HEK293 (cell line): Measurements from ENCODE around the gene RRP1.

Experiments used
- CTCF ChIA-PET: fragments of 350-600 bp; formaldehyde crosslinking; extraction: SDS; loops from one replicate; lab custom pipeline; 2021; ENCODE audit warnings: antibody characterized with exemption; lab: Yijun Ruan, JAX
- POLR2A ChIA-PET: fragments of 300-600 bp; formaldehyde crosslinking; extraction: SDS; loops from one replicate; lab custom pipeline; 2020; ENCODE audit warnings: antibody characterized with exemption, inconsistent platforms; lab: Yijun Ruan, JAX
- H3K27ac ChIP-seq: fragments of 200-500 bp; sonication (Bioruptor generic); 2 replicates; pipeline ENCODE4 v1.5.1; 2014; ENCODE audit warnings: low read depth, low read length, control low read depth, inconsistent platforms; ENCODE audit errors: extremely low read depth
- H3K36me3 ChIP-seq, 2 experiments: fragments of 200-500 bp in 1 of 2; sonication (Bioruptor generic) in 1 of 2; 1 replicate in 1 of 2; 2 replicates in 1 of 2; pipeline ENCODE4 v1.5.1; 2014 to 2017; ENCODE audit warnings: inconsistent platforms in 2 of 2, low read length in 2 of 2; ENCODE audit not compliant: control insufficient read depth in 2 of 2, insufficient read depth in 1 of 2
- H3K4me1 ChIP-seq: fragments of 200-500 bp; sonication (Bioruptor generic); 2 replicates; pipeline ENCODE4 v1.5.1; 2014; ENCODE audit warnings: mild to moderate bottlenecking, low read length, inconsistent platforms; ENCODE audit not compliant: control insufficient read depth, insufficient read depth
- H3K4me3 ChIP-seq: 2 replicates; pipeline ENCODE4 v1.5.1; 2011; ENCODE audit warnings: low read depth, mild to moderate bottlenecking, control low read depth, low read length, moderate library complexity
- H3K9me3 ChIP-seq: fragments of 200-500 bp; sonication (Bioruptor generic); 2 replicates; pipeline ENCODE4 v1.5.1; 2014; ENCODE audit warnings: low read depth, low read length, inconsistent platforms; ENCODE audit not compliant: control insufficient read depth, insufficient read depth
- EGR2 ChIP-seq: fragments of 450-650 bp; formaldehyde crosslinking; IDR thresholded peaks from 2 replicates; pipeline ENCODE4 v1.5.1; 2016; ENCODE audit warnings: low read depth, missing biosample characterization, missing genetic modification characterization
- GLIS1 ChIP-seq: fragments of 450-650 bp; formaldehyde crosslinking; IDR thresholded peaks from 2 replicates; pipeline ENCODE4 v1.5.1; 2016; ENCODE audit warnings: missing biosample characterization, missing genetic modification characterization
- KLF8 ChIP-seq: fragments of 450-650 bp; formaldehyde crosslinking; IDR thresholded peaks from 2 replicates; pipeline ENCODE4 v1.5.1; 2016; ENCODE audit warnings: missing biosample characterization, missing genetic modification characterization
- KLF9 ChIP-seq: fragments of 450-650 bp; formaldehyde crosslinking; IDR thresholded peaks from 2 replicates; pipeline ENCODE4 v1.5.1; 2016; ENCODE audit warnings: missing biosample characterization, missing genetic modification characterization, low read depth
- MYNN ChIP-seq: fragments of 450-650 bp; formaldehyde crosslinking; IDR thresholded peaks from 2 replicates; pipeline ENCODE4 v1.5.1; 2016; ENCODE audit warnings: missing biosample characterization, missing genetic modification characterization, borderline replicate concordance
- REPIN1 ChIP-seq: fragments of 450-650 bp; formaldehyde crosslinking; IDR thresholded peaks from 2 replicates; pipeline ENCODE4 v1.5.1; 2017; ENCODE audit warnings: missing biosample characterization, missing genetic modification characterization, low read depth
- SCRT1 ChIP-seq: fragments of 450-650 bp; formaldehyde crosslinking; IDR thresholded peaks from 2 replicates; pipeline ENCODE4 v1.5.1; 2016; ENCODE audit warnings: missing biosample characterization, missing genetic modification characterization, borderline replicate concordance
- SP2 ChIP-seq: fragments of 450-650 bp; formaldehyde crosslinking; IDR thresholded peaks from 2 replicates; pipeline ENCODE4 v1.5.1; 2016; ENCODE audit warnings: missing biosample characterization, missing genetic modification characterization
- SP7 ChIP-seq: fragments of 450-650 bp; formaldehyde crosslinking; IDR thresholded peaks from 2 replicates; pipeline ENCODE4 v1.5.1; 2016; ENCODE audit warnings: missing biosample characterization, missing genetic modification characterization
- ZBTB21 ChIP-seq: fragments of 450-650 bp; formaldehyde crosslinking; IDR thresholded peaks from 2 replicates; pipeline ENCODE4 v1.5.1; 2017; ENCODE audit warnings: missing biosample characterization, missing genetic modification characterization
- ZFHX2 ChIP-seq: fragments of 450-650 bp; formaldehyde crosslinking; conservative IDR thresholded peaks from 2 replicates; pipeline ENCODE4 v1.5.1; 2016; ENCODE audit warnings: missing biosample characterization, missing genetic modification characterization
- ZFP69B ChIP-seq: fragments of 450-650 bp; formaldehyde crosslinking; IDR thresholded peaks from 2 replicates; pipeline ENCODE4 v1.5.1; 2016; ENCODE audit warnings: missing biosample characterization, missing genetic modification characterization
- ZNF404 ChIP-seq: fragments of 450-650 bp; formaldehyde crosslinking; IDR thresholded peaks from 2 replicates; pipeline ENCODE4 v1.5.1; 2017; ENCODE audit warnings: missing biosample characterization, missing genetic modification characterization
- ZNF423 ChIP-seq: fragments of 450-650 bp; formaldehyde crosslinking; IDR thresholded peaks from 2 replicates; pipeline ENCODE4 v1.5.1; 2016; ENCODE audit warnings: missing biosample characterization, missing genetic modification characterization
- ZNF426 ChIP-seq: fragments of 450-650 bp; formaldehyde crosslinking; IDR thresholded peaks from 2 replicates; pipeline ENCODE4 v1.5.1; 2017; ENCODE audit warnings: missing biosample characterization, missing genetic modification characterization, mild to moderate bottlenecking, inconsistent platforms, moderate library complexity
- ZNF600 ChIP-seq: fragments of 450-650 bp; formaldehyde crosslinking; IDR thresholded peaks from 2 replicates; pipeline ENCODE4 v1.5.1; 2016; ENCODE audit warnings: missing biosample characterization, missing genetic modification characterization
- ZNF610 ChIP-seq: fragments of 450-650 bp; formaldehyde crosslinking; IDR thresholded peaks from 2 replicates; pipeline ENCODE4 v1.5.1; 2016; ENCODE audit warnings: missing biosample characterization, missing genetic modification characterization, borderline replicate concordance
- ZNF660 ChIP-seq: fragments of 450-650 bp; IDR thresholded peaks from 2 replicates; pipeline ENCODE4 v1.5.1; 2018; ENCODE audit warnings: missing biosample characterization, mild to moderate bottlenecking, missing genetic modification characterization
- ZNF677 ChIP-seq: fragments of 450-650 bp; IDR thresholded peaks from 2 replicates; pipeline ENCODE4 v1.5.0; 2018; ENCODE audit warnings: missing biosample characterization, mild to moderate bottlenecking, missing genetic modification characterization, moderate library complexity
- ZNF76 ChIP-seq: fragments of 450-650 bp; formaldehyde crosslinking; IDR thresholded peaks from 2 replicates; pipeline ENCODE4; 2016; ENCODE audit warnings: low read depth, missing biosample characterization, missing genetic modification characterization, borderline replicate concordance
- ZNF792 ChIP-seq: fragments of 450-650 bp; formaldehyde crosslinking; IDR thresholded peaks from 2 replicates; pipeline ENCODE4 v1.5.1; 2016; ENCODE audit warnings: missing biosample characterization, missing genetic modification characterization
- ZSCAN16 ChIP-seq: fragments of 450-650 bp; formaldehyde crosslinking; IDR thresholded peaks from 2 replicates; pipeline ENCODE4 v1.5.1; 2016; ENCODE audit warnings: missing biosample characterization, missing genetic modification characterization
- TF ChIP-seq, protein P1 (sequence below): fragments of 450-650 bp; formaldehyde crosslinking; IDR thresholded peaks from 2 replicates; pipeline ENCODE4 v1.5.1; 2016; ENCODE audit warnings: missing biosample characterization, missing genetic modification characterization
- TF ChIP-seq, protein P2 (sequence below): fragments of 450-650 bp; formaldehyde crosslinking; IDR thresholded peaks from 2 replicates; pipeline ENCODE4 v1.5.0; 2017; ENCODE audit warnings: missing biosample characterization, missing genetic modification characterization, borderline replicate concordance
- TF ChIP-seq, protein P3 (sequence below): fragments of 450-650 bp; formaldehyde crosslinking; IDR thresholded peaks from 2 replicates; pipeline ENCODE4 v1.5.1; 2016; ENCODE audit warnings: missing biosample characterization, missing genetic modification characterization
- TF ChIP-seq, protein P4 (sequence below): fragments of 450-650 bp; formaldehyde crosslinking; optimal IDR thresholded peaks from 2 replicates; pipeline ENCODE3; 2016; ENCODE audit warnings: missing biosample characterization, mild to moderate bottlenecking, missing genetic modification characterization

RRP1 gene

DNA sequence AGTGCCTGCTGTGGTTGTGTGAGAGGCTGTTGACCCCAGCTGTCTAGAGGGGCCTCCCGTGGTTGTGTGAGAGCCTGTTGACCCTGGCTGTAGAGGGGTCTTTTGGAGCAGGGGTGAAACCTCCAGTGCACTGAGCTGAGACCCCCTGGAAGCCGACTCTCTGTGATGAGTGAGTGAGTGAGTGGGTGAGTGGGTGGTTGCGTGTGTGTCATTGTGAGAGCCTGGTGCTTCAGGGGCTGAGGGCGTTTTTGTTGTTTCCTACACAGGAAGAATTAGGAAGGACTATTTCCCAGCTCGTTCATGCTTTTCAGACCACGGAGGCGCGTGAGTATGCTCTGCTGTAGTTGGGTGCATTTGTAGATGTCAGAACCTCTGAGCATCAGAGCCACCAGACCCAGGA lies 3.0 kb downstream of the RRP1 start:
- no peak overlapping the region for H3K4me3 ChIP-seq
- CTCF ChIA-PET: interaction anchor here (0.6 to 1.8 kb wide), 3 partner anchors 19 to 183 kb away, joined by 3 to 5 read pairs (median 4); no protein-coding TSS in a partner anchor
- TF ChIP-seq SCRT1 (tag by site-specific recombination) (no peak), ZNF404 (tag by site-specific recombination) (no peak), ZBTB21 (no peak), ZNF677 (tag by site-specific recombination) (no peak), EGR2 (tag by site-specific recombination) (peak; percentile 96), ZNF792 (no peak), SP2 (tag by site-specific recombination) (no peak), ZNF426 (no peak), ZFHX2 (tag by site-specific recombination) (peak; percentile 87), ZNF610 (tag by site-specific recombination) (no peak)
- TF ChIP-seq, protein P1, sequence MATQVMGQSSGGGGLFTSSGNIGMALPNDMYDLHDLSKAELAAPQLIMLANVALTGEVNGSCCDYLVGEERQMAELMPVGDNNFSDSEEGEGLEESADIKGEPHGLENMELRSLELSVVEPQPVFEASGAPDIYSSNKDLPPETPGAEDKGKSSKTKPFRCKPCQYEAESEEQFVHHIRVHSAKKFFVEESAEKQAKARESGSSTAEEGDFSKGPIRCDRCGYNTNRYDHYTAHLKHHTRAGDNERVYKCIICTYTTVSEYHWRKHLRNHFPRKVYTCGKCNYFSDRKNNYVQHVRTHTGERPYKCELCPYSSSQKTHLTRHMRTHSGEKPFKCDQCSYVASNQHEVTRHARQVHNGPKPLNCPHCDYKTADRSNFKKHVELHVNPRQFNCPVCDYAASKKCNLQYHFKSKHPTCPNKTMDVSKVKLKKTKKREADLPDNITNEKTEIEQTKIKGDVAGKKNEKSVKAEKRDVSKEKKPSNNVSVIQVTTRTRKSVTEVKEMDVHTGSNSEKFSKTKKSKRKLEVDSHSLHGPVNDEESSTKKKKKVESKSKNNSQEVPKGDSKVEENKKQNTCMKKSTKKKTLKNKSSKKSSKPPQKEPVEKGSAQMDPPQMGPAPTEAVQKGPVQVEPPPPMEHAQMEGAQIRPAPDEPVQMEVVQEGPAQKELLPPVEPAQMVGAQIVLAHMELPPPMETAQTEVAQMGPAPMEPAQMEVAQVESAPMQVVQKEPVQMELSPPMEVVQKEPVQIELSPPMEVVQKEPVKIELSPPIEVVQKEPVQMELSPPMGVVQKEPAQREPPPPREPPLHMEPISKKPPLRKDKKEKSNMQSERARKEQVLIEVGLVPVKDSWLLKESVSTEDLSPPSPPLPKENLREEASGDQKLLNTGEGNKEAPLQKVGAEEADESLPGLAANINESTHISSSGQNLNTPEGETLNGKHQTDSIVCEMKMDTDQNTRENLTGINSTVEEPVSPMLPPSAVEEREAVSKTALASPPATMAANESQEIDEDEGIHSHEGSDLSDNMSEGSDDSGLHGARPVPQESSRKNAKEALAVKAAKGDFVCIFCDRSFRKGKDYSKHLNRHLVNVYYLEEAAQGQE (tag by site-specific recombination): no peak
- H3K9me3 ChIP-seq: no peaks in the 10 kb centered on the region
- H3K27ac ChIP-seq: no peak overlapping the region
- POLR2A ChIA-PET: no interaction called here
- H3K4me1 ChIP-seq: peaks cover 8% of the 10 kb centered on the region
- H3K36me3 ChIP-seq: peaks cover 41 to 71% of the 10 kb centered on the region in 2 experiments

DNA sequence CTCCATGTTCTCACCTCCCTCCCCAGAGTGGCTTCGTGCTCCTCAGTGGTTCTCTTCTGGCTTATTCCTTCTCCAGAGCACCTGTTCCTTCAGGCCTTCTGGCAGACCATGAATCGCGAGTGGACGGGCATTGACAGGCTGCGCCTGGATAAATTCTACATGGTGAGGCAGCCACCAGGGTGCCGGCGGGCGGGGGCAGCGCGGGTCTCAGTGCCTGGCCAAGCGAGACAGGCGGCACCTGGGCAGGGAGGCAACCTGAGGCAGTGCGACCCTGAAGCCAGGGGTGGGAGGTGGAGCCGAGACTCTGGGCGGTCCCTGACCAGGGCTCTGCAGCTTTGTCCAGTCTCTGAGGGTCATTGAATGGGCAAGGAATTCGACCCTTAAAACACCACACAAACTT lies 3.9 kb downstream of the RRP1 start:
- POLR2A ChIA-PET: no interaction called here
- CTCF ChIA-PET: interaction anchor here (0.6 to 1.8 kb wide), 3 partner anchors 18 to 182 kb away, joined by 3 to 5 read pairs (median 4); no protein-coding TSS in a partner anchor
- peaks cover 41 to 79% of the 10 kb centered on the region in 2 experiments for H3K36me3 ChIP-seq
- no peak for TF ChIP-seq SP7 (tag by site-specific recombination)
- TF ChIP-seq, protein P2, sequence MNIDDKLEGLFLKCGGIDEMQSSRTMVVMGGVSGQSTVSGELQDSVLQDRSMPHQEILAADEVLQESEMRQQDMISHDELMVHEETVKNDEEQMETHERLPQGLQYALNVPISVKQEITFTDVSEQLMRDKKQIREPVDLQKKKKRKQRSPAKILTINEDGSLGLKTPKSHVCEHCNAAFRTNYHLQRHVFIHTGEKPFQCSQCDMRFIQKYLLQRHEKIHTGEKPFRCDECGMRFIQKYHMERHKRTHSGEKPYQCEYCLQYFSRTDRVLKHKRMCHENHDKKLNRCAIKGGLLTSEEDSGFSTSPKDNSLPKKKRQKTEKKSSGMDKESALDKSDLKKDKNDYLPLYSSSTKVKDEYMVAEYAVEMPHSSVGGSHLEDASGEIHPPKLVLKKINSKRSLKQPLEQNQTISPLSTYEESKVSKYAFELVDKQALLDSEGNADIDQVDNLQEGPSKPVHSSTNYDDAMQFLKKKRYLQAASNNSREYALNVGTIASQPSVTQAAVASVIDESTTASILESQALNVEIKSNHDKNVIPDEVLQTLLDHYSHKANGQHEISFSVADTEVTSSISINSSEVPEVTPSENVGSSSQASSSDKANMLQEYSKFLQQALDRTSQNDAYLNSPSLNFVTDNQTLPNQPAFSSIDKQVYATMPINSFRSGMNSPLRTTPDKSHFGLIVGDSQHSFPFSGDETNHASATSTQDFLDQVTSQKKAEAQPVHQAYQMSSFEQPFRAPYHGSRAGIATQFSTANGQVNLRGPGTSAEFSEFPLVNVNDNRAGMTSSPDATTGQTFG: no peak
- no peak for TF ChIP-seq ZNF660 (tag by site-specific recombination)
- no peak for TF ChIP-seq ZFP69B (tag by site-specific recombination)
- no peak for TF ChIP-seq ZNF423 (tag by site-specific recombination)
- no peak for TF ChIP-seq ZSCAN16 (tag by site-specific recombination)
- no peak for TF ChIP-seq ZNF600 (tag by site-specific recombination)
- TF ChIP-seq ZNF76 (tag by site-specific recombination): no peak
- TF ChIP-seq, protein P3, sequence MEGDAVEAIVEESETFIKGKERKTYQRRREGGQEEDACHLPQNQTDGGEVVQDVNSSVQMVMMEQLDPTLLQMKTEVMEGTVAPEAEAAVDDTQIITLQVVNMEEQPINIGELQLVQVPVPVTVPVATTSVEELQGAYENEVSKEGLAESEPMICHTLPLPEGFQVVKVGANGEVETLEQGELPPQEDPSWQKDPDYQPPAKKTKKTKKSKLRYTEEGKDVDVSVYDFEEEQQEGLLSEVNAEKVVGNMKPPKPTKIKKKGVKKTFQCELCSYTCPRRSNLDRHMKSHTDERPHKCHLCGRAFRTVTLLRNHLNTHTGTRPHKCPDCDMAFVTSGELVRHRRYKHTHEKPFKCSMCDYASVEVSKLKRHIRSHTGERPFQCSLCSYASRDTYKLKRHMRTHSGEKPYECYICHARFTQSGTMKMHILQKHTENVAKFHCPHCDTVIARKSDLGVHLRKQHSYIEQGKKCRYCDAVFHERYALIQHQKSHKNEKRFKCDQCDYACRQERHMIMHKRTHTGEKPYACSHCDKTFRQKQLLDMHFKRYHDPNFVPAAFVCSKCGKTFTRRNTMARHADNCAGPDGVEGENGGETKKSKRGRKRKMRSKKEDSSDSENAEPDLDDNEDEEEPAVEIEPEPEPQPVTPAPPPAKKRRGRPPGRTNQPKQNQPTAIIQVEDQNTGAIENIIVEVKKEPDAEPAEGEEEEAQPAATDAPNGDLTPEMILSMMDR: no peak
- no peak for TF ChIP-seq KLF8 (tag by site-specific recombination)
- TF ChIP-seq REPIN1 (tag by site-specific recombination): no peak
- no peak for TF ChIP-seq MYNN
- TF ChIP-seq, protein P4, sequence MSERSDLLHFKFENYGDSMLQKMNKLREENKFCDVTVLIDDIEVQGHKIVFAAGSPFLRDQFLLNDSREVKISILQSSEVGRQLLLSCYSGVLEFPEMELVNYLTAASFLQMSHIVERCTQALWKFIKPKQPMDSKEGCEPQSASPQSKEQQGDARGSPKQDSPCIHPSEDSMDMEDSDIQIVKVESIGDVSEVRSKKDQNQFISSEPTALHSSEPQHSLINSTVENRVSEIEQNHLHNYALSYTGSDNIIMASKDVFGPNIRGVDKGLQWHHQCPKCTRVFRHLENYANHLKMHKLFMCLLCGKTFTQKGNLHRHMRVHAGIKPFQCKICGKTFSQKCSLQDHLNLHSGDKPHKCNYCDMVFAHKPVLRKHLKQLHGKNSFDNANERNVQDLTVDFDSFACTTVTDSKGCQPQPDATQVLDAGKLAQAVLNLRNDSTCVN (tag by site-specific recombination): no peak
- no peak for TF ChIP-seq KLF9
- TF ChIP-seq SCRT1 (tag by site-specific recombination): no peak
- TF ChIP-seq EGR2 (tag by site-specific recombination): no peak
- no peak for TF ChIP-seq GLIS1

More for the DNA sequence above, 3.9 kb downstream of the RRP1 start:
- Histone ChIP-seq H3K27ac (no peak overlapping the region), H3K9me3 (no peaks in the 10 kb centered on the region), H3K4me3 (no peak overlapping the region), H3K4me1 (peaks cover 8% of the 10 kb centered on the region)
